ENCODE results near the gene HOMEZ. TPM values are rescaled to one million over a fixed set of nuclear protein-coding genes. Genes with fewer than 3 reads are reported as not detected.
"Not testable (repeated sequence)": the region's sequence is repeated elsewhere in the genome, so short reads cannot be mapped to it uniquely, and the experiment has no call there.

Gene HOMEZ
- total RNA-seq, 5 donors from 2014 or later (not counting 1 experiment from before 2014, with no cell fraction given) = 6.2 to 17.5 (median 15.1) TPM

DNA sequence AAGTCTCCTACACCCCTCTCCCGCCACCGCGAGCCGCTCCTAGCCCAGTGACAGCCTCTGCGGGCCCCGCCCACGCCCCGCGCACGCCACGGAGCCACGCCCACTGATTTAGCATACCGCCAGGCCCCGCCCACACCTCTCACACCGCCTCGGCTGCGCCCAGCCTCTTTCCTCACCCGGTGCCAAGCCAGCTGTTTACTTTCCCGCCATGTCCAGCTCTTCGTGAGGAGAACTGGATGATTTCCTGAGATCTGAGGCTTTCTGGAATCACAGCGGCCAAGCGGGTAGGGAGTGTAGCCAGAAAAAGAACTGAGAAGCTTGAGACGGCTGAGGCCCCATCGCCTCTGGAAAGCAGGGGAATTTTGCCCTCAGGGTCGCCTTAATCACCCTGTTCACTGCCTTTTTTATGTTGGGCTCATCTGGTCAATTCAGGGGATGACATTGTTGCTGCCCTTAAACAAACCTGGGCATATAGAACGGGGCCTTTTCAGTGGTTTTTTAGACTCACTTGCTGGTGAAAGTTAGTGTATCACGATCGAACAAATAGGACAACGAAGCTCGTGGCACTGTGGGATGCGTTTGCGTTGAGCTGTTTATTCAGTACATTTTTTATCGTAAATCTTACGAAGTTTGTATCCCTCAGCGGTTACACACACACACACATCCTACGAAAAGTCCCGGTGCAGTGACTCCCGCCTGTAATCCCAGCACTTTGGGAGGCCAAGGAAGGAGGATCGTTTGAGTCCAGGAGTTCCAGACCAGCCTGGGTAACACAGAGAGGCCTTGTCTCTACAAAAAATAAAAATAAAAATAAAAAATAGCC is 47.9 kb downstream of the HOMEZ start, which contains the start of gene RNF212B:
Gene RNF212B (plus strand): TSS at position 165 of the 823 bp plus-strand sequence. CDS start 2,410 bp downstream, outside the sequence.
- peaks cover 0 to 8% of the 10 kb centered on the region in 2 experiments for H3K4me1 ChIP-seq (ENCODE audit: control insufficient read depth in 1 of 2, extremely low read depth in 1 of 2, insufficient read depth in 2 of 2, low read length in 2 of 2)
- H3K36me3 ChIP-seq (ENCODE audit: control insufficient read depth in 2 of 2, extremely low read depth in 1 of 2, insufficient read depth in 1 of 2, low read length in 1 of 2) = no peaks in the 10 kb centered on the region
- H3K9me3 ChIP-seq = no peaks in the 10 kb centered on the region
- ATAC-seq (replicated peaks in 1 of 4) (peak; percentile 98 to 100 (median 99)), DNase-seq (peak; percentile 44 to 80 (median 65))
- ChIA-PET POLR2A (no interaction called here), CTCF (interaction anchor here in 1 of 2 donors (0.6 kb wide), 1 partner anchor 58 kb away, joined by 3 read pairs; no protein-coding TSS in a partner anchor)
- WGBS (ENCODE audit: insufficient coverage) = 24% methylated on average over 28 of the region's 39 CpGs
- H3K27ac ChIP-seq (ENCODE audit: low read length) = no peak within 1 kb of the TSS
- peak within 1 kb of the TSS; percentile 24 to 58 (median 50) for H3K4me3 Mint-ChIP-seq
- no peaks in the 10 kb centered on the region for H3K9me3 Mint-ChIP-seq
- peaks cover 0 to 24% of the 10 kb centered on the region in 2 experiments for H3K27me3 ChIP-seq (replicated peaks in 1 of 2; ENCODE audit: control insufficient read depth in 2 of 2, extremely low read depth in 1 of 2, insufficient read depth in 2 of 2, low read length in 1 of 2)
- H3K36me3 Mint-ChIP-seq = no peaks in the 10 kb centered on the region
- H3K4me3 ChIP-seq (ENCODE audit: control insufficient read depth in 1 of 2, extremely low read depth in 1 of 2, low read length in 1 of 2) = peak within 1 kb of the TSS; percentile 10 to 64
- peaks cover 5 to 7% (median 6%) of the 10 kb centered on the region in 3 donors for H3K4me1 Mint-ChIP-seq
- H3K27ac Mint-ChIP-seq = no peak within 1 kb of the TSS
- peaks cover 19 to 23% of the 10 kb centered on the region in 2 donors for H3K27me3 Mint-ChIP-seq

DNA sequence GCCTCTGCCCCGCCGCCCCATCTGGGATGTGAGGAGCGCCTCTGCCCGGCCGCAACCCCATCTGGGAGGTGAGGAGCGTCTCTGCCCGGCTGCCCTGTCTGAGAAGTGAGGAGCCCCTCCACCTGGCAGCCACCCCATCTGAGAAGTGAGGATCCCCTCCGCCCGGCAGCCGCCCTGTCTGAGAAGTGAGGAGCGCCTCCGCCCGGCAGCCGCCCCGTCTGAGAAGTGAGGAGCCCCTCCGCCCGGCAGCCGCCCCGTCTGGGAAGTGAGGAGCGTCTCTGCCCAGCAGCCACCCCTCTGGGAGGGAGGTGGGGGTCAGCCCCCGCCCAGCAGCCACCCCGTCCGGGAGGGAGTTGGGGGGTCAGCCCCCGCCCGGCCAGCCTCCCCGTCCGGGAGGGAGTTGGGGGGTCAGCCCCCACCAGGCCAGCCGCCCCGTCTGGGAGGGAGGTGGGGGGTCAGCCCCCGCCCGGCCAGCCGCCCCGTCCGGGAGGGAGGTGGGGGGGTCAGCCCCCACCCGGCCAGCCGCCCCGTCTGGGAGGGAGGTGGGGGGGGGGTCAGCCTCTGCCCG is 53.6 kb downstream of the HOMEZ start:
- H3K27me3 Mint-ChIP-seq; H3K27ac ChIP-seq (ENCODE audit: low read length); H3K4me1 ChIP-seq (ENCODE audit: control insufficient read depth in 1 of 2, extremely low read depth in 1 of 2, insufficient read depth in 2 of 2, low read length in 2 of 2); H3K4me3 Mint-ChIP-seq; DNase-seq; H3K4me1 Mint-ChIP-seq; H3K9me3 Mint-ChIP-seq; ATAC-seq (replicated peaks in 1 of 4); H3K9me3 ChIP-seq; H3K4me3 ChIP-seq (ENCODE audit: control insufficient read depth in 1 of 2, extremely low read depth in 1 of 2, low read length in 1 of 2); H3K36me3 ChIP-seq (ENCODE audit: control insufficient read depth in 2 of 2, extremely low read depth in 1 of 2, insufficient read depth in 1 of 2, low read length in 1 of 2); CTCF ChIA-PET; H3K36me3 Mint-ChIP-seq; H3K27ac Mint-ChIP-seq: not testable (repeated sequence)
- peaks cover 0 to 14% of the 10 kb centered on the region in 2 experiments for H3K27me3 ChIP-seq (replicated peaks in 1 of 2; ENCODE audit: control insufficient read depth in 2 of 2, extremely low read depth in 1 of 2, insufficient read depth in 2 of 2, low read length in 1 of 2)
- POLR2A ChIA-PET = interaction anchor here in 1 of 2 donors (0.8 kb wide), 1 partner anchor 9 kb away, joined by 4 read pairs; no protein-coding TSS in a partner anchor
- WGBS (ENCODE audit: insufficient coverage) = 96% methylated on average over 12 of the region's 38 CpGs

DNA sequence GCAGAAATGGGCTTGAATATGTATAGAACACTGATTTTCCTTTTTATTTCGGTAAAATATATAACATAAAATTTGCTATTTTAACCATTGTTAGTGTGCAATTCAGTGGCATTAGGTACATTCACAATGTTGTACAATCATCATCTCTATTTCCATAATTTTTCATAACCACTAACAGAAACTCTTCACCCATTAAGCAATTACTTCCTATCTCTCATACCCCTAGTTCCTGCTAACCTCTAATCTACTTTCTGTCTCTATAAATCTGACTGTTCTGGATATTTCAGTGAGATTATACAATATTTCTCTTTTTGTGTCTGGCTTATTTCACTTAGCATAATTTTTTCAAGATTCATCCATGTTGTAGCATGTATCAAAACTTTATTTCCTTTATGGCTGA is 57.1 kb downstream of the HOMEZ start:
- no CpG with 5 or more reads among the region's 1 CpG for WGBS (ENCODE audit: insufficient coverage)
- ATAC-seq (replicated peaks in 1 of 4) = no peak
- no peaks in the 10 kb centered on the region for H3K4me1 Mint-ChIP-seq
- Histone ChIP-seq H3K27me3 (replicated peaks in 1 of 2; ENCODE audit: control insufficient read depth in 2 of 2, extremely low read depth in 1 of 2, insufficient read depth in 2 of 2, low read length in 1 of 2) (no peaks in the 10 kb centered on the region), H3K4me1 (ENCODE audit: control insufficient read depth in 1 of 2, extremely low read depth in 1 of 2, insufficient read depth in 2 of 2, low read length in 2 of 2) (no peaks in the 10 kb centered on the region), H3K36me3 (ENCODE audit: control insufficient read depth in 2 of 2, extremely low read depth in 1 of 2, insufficient read depth in 1 of 2, low read length in 1 of 2) (no peaks in the 10 kb centered on the region), H3K4me3 (ENCODE audit: control insufficient read depth in 1 of 2, extremely low read depth in 1 of 2, low read length in 1 of 2) (no peak overlapping the region), H3K27ac (ENCODE audit: low read length) (no peak overlapping the region), H3K9me3 (no peaks in the 10 kb centered on the region)
- H3K36me3 Mint-ChIP-seq = no peaks in the 10 kb centered on the region
- peaks cover 5 to 14% (median 9%) of the 10 kb centered on the region in 3 donors for H3K9me3 Mint-ChIP-seq
- H3K4me3 Mint-ChIP-seq = no peak overlapping the region
- no peak for DNase-seq
- ChIA-PET CTCF (no interaction called here), POLR2A (no interaction called here)
- H3K27me3 Mint-ChIP-seq = peaks cover 3 to 10% of the 10 kb centered on the region in 2 donors
- no peak overlapping the region for H3K27ac Mint-ChIP-seq

DNA sequence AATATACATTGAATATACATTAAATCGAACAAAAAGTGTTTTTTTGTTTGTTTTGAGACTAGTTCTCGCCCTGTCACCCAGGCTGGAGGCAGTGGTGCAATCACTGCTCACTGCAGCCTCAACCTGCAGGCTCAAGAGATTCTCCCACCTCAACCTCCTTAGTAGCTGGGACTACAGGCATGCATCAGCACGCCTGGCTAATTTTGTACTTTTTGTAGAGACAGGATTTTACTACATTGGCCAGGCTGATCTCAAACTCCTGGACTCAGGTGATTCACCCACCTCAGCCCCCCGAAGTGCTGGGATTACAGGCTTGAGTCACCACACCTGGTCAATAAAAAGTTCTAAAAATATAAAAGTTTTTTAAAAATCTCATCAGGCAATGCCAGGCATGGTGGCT is 58.4 kb downstream of the HOMEZ start:
- H3K36me3 Mint-ChIP-seq = no peaks in the 10 kb centered on the region
- Histone ChIP-seq H3K9me3 (no peaks in the 10 kb centered on the region), H3K27me3 (replicated peaks in 1 of 2; ENCODE audit: control insufficient read depth in 2 of 2, extremely low read depth in 1 of 2, insufficient read depth in 2 of 2, low read length in 1 of 2) (no peaks in the 10 kb centered on the region), H3K4me1 (ENCODE audit: control insufficient read depth in 1 of 2, extremely low read depth in 1 of 2, insufficient read depth in 2 of 2, low read length in 2 of 2) (no peaks in the 10 kb centered on the region), H3K4me3 (ENCODE audit: control insufficient read depth in 1 of 2, extremely low read depth in 1 of 2, low read length in 1 of 2) (no peak overlapping the region), H3K27ac (ENCODE audit: low read length) (no peak overlapping the region), H3K36me3 (ENCODE audit: control insufficient read depth in 2 of 2, extremely low read depth in 1 of 2, insufficient read depth in 1 of 2, low read length in 1 of 2) (no peaks in the 10 kb centered on the region)
- no peaks in the 10 kb centered on the region for H3K4me1 Mint-ChIP-seq
- 33% methylated on average over 1 of the region's 4 CpGs for WGBS (ENCODE audit: insufficient coverage)
- peaks cover 5 to 14% (median 9%) of the 10 kb centered on the region in 3 donors for H3K9me3 Mint-ChIP-seq
- no peak overlapping the region for H3K4me3 Mint-ChIP-seq
- CTCF ChIA-PET = no interaction called here
- no peak overlapping the region for H3K27ac Mint-ChIP-seq
- POLR2A ChIA-PET = no interaction called here
- DNase-seq (no peak), ATAC-seq (replicated peaks in 1 of 4) (no peak)
- H3K27me3 Mint-ChIP-seq = peaks cover 4 to 10% of the 10 kb centered on the region in 2 donors

DNA sequence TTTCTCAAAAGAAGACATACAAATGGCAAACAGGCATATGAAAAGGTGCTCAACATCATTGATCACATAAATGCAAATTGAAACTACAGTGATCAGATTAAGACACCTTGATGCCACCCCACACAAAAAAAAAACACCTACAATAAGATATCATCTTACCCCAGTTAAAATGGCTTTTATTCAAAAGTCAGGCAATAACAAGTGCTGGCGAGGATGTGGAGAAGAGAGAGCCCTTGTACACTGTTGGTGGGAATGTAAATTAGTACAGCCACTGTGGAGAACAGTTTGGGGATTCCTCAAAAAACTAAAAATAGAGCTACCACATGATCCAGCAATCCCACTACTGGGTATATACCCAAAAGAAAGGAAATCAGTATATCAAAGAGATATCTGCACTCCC is 61.0 kb downstream of the HOMEZ start:
- H3K27me3 ChIP-seq (replicated peaks in 1 of 2; ENCODE audit: control insufficient read depth in 2 of 2, extremely low read depth in 1 of 2, insufficient read depth in 2 of 2, low read length in 1 of 2); ATAC-seq (replicated peaks in 1 of 4); H3K36me3 ChIP-seq (ENCODE audit: control insufficient read depth in 2 of 2, extremely low read depth in 1 of 2, insufficient read depth in 1 of 2, low read length in 1 of 2); POLR2A ChIA-PET; H3K27ac Mint-ChIP-seq; H3K27ac ChIP-seq (ENCODE audit: low read length); DNase-seq; H3K4me1 ChIP-seq (ENCODE audit: control insufficient read depth in 1 of 2, extremely low read depth in 1 of 2, insufficient read depth in 2 of 2, low read length in 2 of 2); H3K9me3 ChIP-seq; H3K4me1 Mint-ChIP-seq; H3K36me3 Mint-ChIP-seq; H3K4me3 Mint-ChIP-seq; H3K4me3 ChIP-seq (ENCODE audit: control insufficient read depth in 1 of 2, extremely low read depth in 1 of 2, low read length in 1 of 2): not testable (repeated sequence)
- CTCF ChIA-PET = interaction anchor here in 1 of 2 donors (0.6 to 0.9 kb wide), 2 partner anchors 12 to 287 kb away, joined by 3 read pairs; no protein-coding TSS in a partner anchor
- Mint-ChIP-seq H3K27me3 (peaks cover 28 to 29% of the 10 kb centered on the region in 2 donors), H3K9me3 (peaks cover 5 to 14% (median 9%) of the 10 kb centered on the region in 3 donors)
- no CpG with 5 or more reads among the region's 1 CpG for WGBS (ENCODE audit: insufficient coverage)

Measured in T-cell (primary cell).